GM23338 (cell line): Measurements from ENCODE around the gene GPI. TPM values are rescaled to one million over a fixed set of nuclear protein-coding genes. Genes with fewer than 3 reads are reported as not detected.

Source experiments
- ATAC-seq: fragments of 200-7000 bp; cut with Tn5 transposase; 3 replicates; pipeline ENCODE4 v1.9.1; 2020
- DNase-seq: peaks from one replicate; pipeline ENCODE4 v3.0.0-alpha.2; 2015; ENCODE audit warnings: low spot score
- H2AFZ ChIP-seq: fragments of 200-600 bp; sonication (generic); 2 replicates; pipeline ENCODE4 v1.8.0; 2016; ENCODE audit warnings: antibody characterized with exemption, mild to moderate bottlenecking, moderate library complexity
- H3F3A ChIP-seq: fragments of 200-600 bp; sonication (generic); replicated peaks from 2 replicates; pipeline ENCODE4 v1.8.0; 2017; ENCODE audit warnings: antibody characterized with exemption, mixed run types, low read depth
- H3K27ac ChIP-seq: fragments of 200-600 bp; sonication (generic); 2 replicates; pipeline ENCODE4 v1.6.1; 2016; ENCODE audit warnings: low read depth
- H3K27me3 ChIP-seq: fragments of 200-600 bp; sonication (generic); 2 replicates; pipeline ENCODE4 v1.8.0; 2016; ENCODE audit warnings: mild to moderate bottlenecking, mixed run types, moderate library complexity; ENCODE audit not compliant: insufficient read depth
- H3K36me3 ChIP-seq: fragments of 200-600 bp; sonication (generic); 2 replicates; pipeline ENCODE4 v1.8.0; 2016; ENCODE audit warnings: mild to moderate bottlenecking; ENCODE audit not compliant: insufficient read depth
- H3K4me1 ChIP-seq: fragments of 200-600 bp; sonication (generic); 2 replicates; pipeline ENCODE4 v1.8.0; 2016; ENCODE audit warnings: mild to moderate bottlenecking, moderate library complexity; ENCODE audit not compliant: insufficient read depth
- H3K4me2 ChIP-seq: fragments of 200-600 bp; sonication (generic); 2 replicates; pipeline ENCODE4 v1.7.1; 2017; ENCODE audit warnings: mixed run types
- H3K4me3 ChIP-seq: fragments of 200-600 bp; sonication (generic); 2 replicates; pipeline ENCODE4 v1.6.1; 2016; ENCODE audit warnings: mixed run types
- H3K79me2 ChIP-seq: fragments of 200-600 bp; sonication (generic); replicated peaks from 2 replicates; pipeline ENCODE4 v1.8.0; 2017; ENCODE audit warnings: mild to moderate bottlenecking; ENCODE audit not compliant: insufficient read depth
- H3K9me2 ChIP-seq: fragments of 200-600 bp; sonication (generic); 2 replicates; pipeline ENCODE4 v1.8.0; 2017; ENCODE audit not compliant: insufficient read depth
- H4K20me1 ChIP-seq: fragments of 200-600 bp; sonication (generic); replicated peaks from 2 replicates; pipeline ENCODE4 v1.8.0; 2017; ENCODE audit warnings: mild to moderate bottlenecking; ENCODE audit not compliant: insufficient read depth
- H3K27ac Mint-ChIP-seq: 2 replicates; pipeline ENCODE4 v1.8.0; 2020; ENCODE audit warnings: inconsistent platforms, mild to moderate bottlenecking, moderate library complexity, mixed read lengths
- H3K27me3 Mint-ChIP-seq: 3 replicates; pipeline ENCODE4 v1.8.0; 2022; ENCODE audit warnings: low read depth, mild to moderate bottlenecking, moderate library complexity, mixed read lengths, inconsistent platforms; ENCODE audit not compliant: insufficient read depth, poor library complexity
- H3K36me3 Mint-ChIP-seq: 3 replicates; pipeline ENCODE4 v1.8.0; 2021; ENCODE audit warnings: low read depth, mild to moderate bottlenecking, inconsistent platforms, moderate library complexity, mixed read lengths
- H3K4me1 Mint-ChIP-seq: 3 replicates; pipeline ENCODE4 v1.8.0; 2020; ENCODE audit warnings: mild to moderate bottlenecking, inconsistent platforms, mixed read lengths
- H3K4me3 Mint-ChIP-seq: 3 replicates; pipeline ENCODE4 v1.8.0; 2021; ENCODE audit warnings: moderate library complexity, mild to moderate bottlenecking, inconsistent platforms, mixed read lengths
- H3K9me3 Mint-ChIP-seq: 3 replicates; pipeline ENCODE4 v1.8.0; 2020; ENCODE audit warnings: moderate library complexity, mild to moderate bottlenecking, inconsistent platforms, mixed read lengths
- POLR2AphosphoS5 ChIP-seq: IDR thresholded peaks from 2 replicates; pipeline ENCODE4 v1.6.1; 2016; ENCODE audit warnings: antibody characterized with exemption, low read depth
- polyA plus RNA-seq: library from polyadenylated mRNA; unstranded; fragments of >200 nt; fragmentation: Nextera tagmentation; extraction: Ambion mirVana; gene quantifications from 2 replicates; pipeline ENCODE4 v1.2.1, GENCODE V29; 2016
- total RNA-seq: library from RNA; depleted of rRNA; stranded (reverse); fragments of >200 nt; shearing (Covaris generic); gene quantifications from 2 replicates; pipeline ENCODE4 v1.2.3, GENCODE V29; 2014
- TF ChIP-seq, protein P1 (sequence below): fragments of 250-450 bp; sonication (Bioruptor Pico); IDR thresholded peaks from 2 replicates; pipeline ENCODE4 v1.5.0; 2020; ENCODE audit warnings: mild to moderate bottlenecking, moderate library complexity
- TF ChIP-seq, protein P2 (sequence below), 2 experiments: fragments of 200-600 bp in 1 of 2; sonication (generic) in 1 of 2; conservative IDR thresholded peaks; 2 replicates each; pipeline versions ENCODE4 v1.5.1 to v1.6.1; 2016 to 2017; ENCODE audit warnings: antibody characterized with exemption in 2 of 2, low read depth in 2 of 2, mild to moderate bottlenecking in 2 of 2, moderate library complexity in 1 of 2

GPI gene
- total and polyA plus RNA-seq, 2 experiments from 2014 or later = 136 to 327 TPM

DNA sequence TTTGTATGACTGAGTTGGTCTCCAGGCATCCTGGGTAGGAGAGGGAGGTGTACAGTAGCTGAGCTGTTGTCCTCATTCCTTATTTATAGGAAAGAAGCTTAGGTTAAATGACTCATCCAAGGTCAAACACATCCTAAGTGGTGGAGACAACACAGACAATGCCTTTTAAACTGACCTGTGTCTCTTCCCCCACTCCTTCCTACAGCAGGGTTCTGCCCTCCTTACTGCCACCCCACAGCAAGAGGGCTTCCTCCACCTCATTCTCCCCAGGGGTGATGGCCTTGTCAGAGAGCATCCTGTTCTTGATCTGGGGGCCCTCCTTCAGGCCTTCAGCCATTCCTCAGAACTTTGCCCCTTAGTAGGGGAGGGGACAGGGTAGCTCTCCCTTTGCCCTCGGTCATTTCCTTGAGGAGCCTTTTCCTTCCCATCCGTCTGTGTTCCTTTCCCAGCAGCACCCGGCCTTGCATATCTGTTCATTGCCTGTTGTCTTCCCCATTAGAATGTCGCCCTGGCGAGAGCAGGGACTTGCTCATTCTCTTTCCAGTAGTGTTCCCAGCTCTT lies 48.2 kb upstream of the GPI start:
- no peaks in the 10 kb centered on the region for H3K9me2 ChIP-seq
- no peaks in the 10 kb centered on the region for H3K27me3 Mint-ChIP-seq
- H3K9me3 Mint-ChIP-seq = no peaks in the 10 kb centered on the region
- no peak overlapping the region for H2AFZ ChIP-seq
- peaks cover 3% of the 10 kb centered on the region; the same call in 1 of the 2 replicates for H4K20me1 ChIP-seq
- H3K4me1 ChIP-seq = no peaks in the 10 kb centered on the region
- H3K4me3 ChIP-seq = no peak overlapping the region
- H3K4me1 Mint-ChIP-seq = peaks cover 10% of the 10 kb centered on the region; the same call in 2 of the 3 replicates
- H3K79me2 ChIP-seq = no peaks in the 10 kb centered on the region
- 0 out of 2 replicates have a peak, but pooled peaks cover 10% of the 10 kb centered on the region for H3F3A ChIP-seq
- no peak overlapping the region for H3K27ac Mint-ChIP-seq
- DNase-seq (no peak), ATAC-seq (no peak)
- TF ChIP-seq, protein P1, sequence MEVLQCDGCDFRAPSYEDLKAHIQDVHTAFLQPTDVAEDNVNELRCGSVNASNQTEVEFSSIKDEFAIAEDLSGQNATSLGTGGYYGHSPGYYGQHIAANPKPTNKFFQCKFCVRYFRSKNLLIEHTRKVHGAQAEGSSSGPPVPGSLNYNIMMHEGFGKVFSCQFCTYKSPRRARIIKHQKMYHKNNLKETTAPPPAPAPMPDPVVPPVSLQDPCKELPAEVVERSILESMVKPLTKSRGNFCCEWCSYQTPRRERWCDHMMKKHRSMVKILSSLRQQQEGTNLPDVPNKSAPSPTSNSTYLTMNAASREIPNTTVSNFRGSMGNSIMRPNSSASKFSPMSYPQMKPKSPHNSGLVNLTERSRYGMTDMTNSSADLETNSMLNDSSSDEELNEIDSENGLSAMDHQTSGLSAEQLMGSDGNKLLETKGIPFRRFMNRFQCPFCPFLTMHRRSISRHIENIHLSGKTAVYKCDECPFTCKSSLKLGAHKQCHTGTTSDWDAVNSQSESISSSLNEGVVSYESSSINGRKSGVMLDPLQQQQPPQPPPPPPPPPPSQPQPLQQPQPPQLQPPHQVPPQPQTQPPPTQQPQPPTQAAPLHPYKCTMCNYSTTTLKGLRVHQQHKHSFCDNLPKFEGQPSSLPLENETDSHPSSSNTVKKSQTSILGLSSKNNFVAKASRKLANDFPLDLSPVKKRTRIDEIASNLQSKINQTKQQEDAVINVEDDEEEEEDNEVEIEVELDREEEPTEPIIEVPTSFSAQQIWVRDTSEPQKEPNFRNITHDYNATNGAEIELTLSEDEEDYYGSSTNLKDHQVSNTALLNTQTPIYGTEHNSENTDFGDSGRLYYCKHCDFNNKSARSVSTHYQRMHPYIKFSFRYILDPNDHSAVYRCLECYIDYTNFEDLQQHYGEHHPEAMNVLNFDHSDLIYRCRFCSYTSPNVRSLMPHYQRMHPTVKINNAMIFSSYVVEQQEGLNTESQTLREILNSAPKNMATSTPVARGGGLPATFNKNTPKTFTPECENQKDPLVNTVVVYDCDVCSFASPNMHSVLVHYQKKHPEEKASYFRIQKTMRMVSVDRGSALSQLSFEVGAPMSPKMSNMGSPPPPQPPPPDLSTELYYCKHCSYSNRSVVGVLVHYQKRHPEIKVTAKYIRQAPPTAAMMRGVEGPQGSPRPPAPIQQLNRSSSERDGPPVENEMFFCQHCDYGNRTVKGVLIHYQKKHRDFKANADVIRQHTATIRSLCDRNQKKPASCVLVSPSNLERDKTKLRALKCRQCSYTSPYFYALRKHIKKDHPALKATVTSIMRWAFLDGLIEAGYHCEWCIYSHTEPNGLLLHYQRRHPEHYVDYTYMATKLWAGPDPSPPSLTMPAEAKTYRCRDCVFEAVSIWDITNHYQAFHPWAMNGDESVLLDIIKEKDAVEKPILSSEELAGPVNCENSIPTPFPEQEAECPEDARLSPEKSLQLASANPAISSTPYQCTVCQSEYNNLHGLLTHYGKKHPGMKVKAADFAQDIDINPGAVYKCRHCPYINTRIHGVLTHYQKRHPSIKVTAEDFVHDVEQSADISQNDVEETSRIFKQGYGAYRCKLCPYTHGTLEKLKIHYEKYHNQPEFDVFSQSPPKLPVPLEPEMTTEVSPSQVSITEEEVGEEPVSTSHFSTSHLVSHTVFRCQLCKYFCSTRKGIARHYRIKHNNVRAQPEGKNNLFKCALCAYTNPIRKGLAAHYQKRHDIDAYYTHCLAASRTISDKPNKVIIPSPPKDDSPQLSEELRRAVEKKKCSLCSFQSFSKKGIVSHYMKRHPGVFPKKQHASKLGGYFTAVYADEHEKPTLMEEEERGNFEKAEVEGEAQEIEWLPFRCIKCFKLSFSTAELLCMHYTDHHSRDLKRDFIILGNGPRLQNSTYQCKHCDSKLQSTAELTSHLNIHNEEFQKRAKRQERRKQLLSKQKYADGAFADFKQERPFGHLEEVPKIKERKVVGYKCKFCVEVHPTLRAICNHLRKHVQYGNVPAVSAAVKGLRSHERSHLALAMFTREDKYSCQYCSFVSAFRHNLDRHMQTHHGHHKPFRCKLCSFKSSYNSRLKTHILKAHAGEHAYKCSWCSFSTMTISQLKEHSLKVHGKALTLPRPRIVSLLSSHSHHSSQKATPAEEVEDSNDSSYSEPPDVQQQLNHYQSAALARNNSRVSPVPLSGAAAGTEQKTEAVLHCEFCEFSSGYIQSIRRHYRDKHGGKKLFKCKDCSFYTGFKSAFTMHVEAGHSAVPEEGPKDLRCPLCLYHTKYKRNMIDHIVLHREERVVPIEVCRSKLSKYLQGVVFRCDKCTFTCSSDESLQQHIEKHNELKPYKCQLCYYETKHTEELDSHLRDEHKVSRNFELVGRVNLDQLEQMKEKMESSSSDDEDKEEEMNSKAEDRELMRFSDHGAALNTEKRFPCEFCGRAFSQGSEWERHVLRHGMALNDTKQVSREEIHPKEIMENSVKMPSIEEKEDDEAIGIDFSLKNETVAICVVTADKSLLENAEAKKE = no peak
- TF ChIP-seq, protein P2, sequence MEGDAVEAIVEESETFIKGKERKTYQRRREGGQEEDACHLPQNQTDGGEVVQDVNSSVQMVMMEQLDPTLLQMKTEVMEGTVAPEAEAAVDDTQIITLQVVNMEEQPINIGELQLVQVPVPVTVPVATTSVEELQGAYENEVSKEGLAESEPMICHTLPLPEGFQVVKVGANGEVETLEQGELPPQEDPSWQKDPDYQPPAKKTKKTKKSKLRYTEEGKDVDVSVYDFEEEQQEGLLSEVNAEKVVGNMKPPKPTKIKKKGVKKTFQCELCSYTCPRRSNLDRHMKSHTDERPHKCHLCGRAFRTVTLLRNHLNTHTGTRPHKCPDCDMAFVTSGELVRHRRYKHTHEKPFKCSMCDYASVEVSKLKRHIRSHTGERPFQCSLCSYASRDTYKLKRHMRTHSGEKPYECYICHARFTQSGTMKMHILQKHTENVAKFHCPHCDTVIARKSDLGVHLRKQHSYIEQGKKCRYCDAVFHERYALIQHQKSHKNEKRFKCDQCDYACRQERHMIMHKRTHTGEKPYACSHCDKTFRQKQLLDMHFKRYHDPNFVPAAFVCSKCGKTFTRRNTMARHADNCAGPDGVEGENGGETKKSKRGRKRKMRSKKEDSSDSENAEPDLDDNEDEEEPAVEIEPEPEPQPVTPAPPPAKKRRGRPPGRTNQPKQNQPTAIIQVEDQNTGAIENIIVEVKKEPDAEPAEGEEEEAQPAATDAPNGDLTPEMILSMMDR (conservative IDR thresholded peaks at IDR 0.05; ENCODE audit: low read depth in 2 of 2) = no peak
- TF ChIP-seq POLR2AphosphoS5 = no peak
- no peak overlapping the region for H3K4me3 Mint-ChIP-seq
- H3K27ac ChIP-seq = 0 out of 2 replicates have a peak overlapping the region, but pooled peaks have one; percentile 32
- peaks cover 6% of the 10 kb centered on the region for H3K36me3 Mint-ChIP-seq
- no peaks in the 10 kb centered on the region for H3K36me3 ChIP-seq
- H3K4me2 ChIP-seq = no peak overlapping the region
- no peaks in the 10 kb centered on the region for H3K27me3 ChIP-seq
